Testis (tissue), 3 donors: Measurements from ENCODE around the gene L3MBTL4. TPM values are rescaled to one million over a fixed set of nuclear protein-coding genes. Genes with fewer than 3 reads are reported as not detected.

Source experiments
- DNase-seq: peaks from one replicate; pipeline ENCODE4 v3.0.0-alpha.2; 2019
- H3K27ac ChIP-seq, 2 donors: fragments of 200-600 bp; sonication (generic); one replicate each; pipeline ENCODE4 v1.5.1; 2019
- H3K27me3 ChIP-seq: fragments of 200-600 bp; sonication (generic); one replicate; pipeline ENCODE4 v1.5.1; 2019
- H3K36me3 ChIP-seq: fragments of 200-600 bp; sonication (generic); one replicate; pipeline ENCODE4 v1.5.1; 2017; ENCODE audit warnings: low read depth; ENCODE audit errors: missing control alignments
- H3K4me1 ChIP-seq: fragments of 200-600 bp; sonication (generic); one replicate; pipeline ENCODE4 v1.5.1; 2019
- H3K4me3 ChIP-seq, 2 donors: fragments of 200-600 bp; sonication (generic); one replicate each; pipeline ENCODE4 v1.5.1; 2017 to 2019
- H3K9me3 ChIP-seq: fragments of 200-600 bp; sonication (generic); one replicate; pipeline ENCODE4 v1.5.1; 2017
- POLR2A ChIP-seq: fragments of 450-650 bp; IDR thresholded peaks from one replicate; pipeline ENCODE4 v1.6.1; 2017; ENCODE audit warnings: antibody characterized with exemption, mild to moderate bottlenecking, moderate library complexity
- WGBS, 2 donors: methylation state at CpG; one replicate each; pipeline ENCODE4 v1.1.5; 2018; 5-methylcytosine and 5-hydroxymethylcytosine counted together
- intact Hi-C: fragments of 100-400 bp; cut with DNase I; formaldehyde crosslinking; loops from one replicate; pipeline ENCODE4 v1.15.1; 2023; ENCODE audit warnings: low total_unique reads
- polyA plus RNA-seq: library from polyadenylated mRNA; stranded (reverse); fragments of 350-450 nt; fragmentation: Illumina TruSeq; extraction: RNeasy Lipid Tissue Mini Kit (QIAGEN cat#74804); gene quantifications from one replicate; pipeline ENCODE4 v1.2.3, GENCODE V29; 2014; ENCODE audit warnings: low read depth, low replicate concordance; ENCODE audit not compliant: insufficient read depth
- total RNA-seq, 2 donors: library from RNA; depleted of rRNA; stranded (reverse); fragments of >200 nt; gene quantifications; one replicate each; pipeline ENCODE4 v1.2.3, GENCODE V29; 2016
- TF ChIP-seq, protein P1 (sequence below), 3 experiments: fragments of 450-650 bp in 2 of 3; fragments of 200-600 bp in 1 of 3; sonication (generic) in 1 of 3; IDR thresholded peaks; one replicate each; pipeline ENCODE4 v1.5.1; 2016 to 2019; ENCODE audit warnings: antibody characterized with exemption in 3 of 3, mild to moderate bottlenecking in 2 of 3, moderate library complexity in 1 of 3

L3MBTL4 gene
- total and polyA plus RNA-seq, 3 donors from 2014 or later: 26.6 to 50.9 (median 46.2) TPM

DNA sequence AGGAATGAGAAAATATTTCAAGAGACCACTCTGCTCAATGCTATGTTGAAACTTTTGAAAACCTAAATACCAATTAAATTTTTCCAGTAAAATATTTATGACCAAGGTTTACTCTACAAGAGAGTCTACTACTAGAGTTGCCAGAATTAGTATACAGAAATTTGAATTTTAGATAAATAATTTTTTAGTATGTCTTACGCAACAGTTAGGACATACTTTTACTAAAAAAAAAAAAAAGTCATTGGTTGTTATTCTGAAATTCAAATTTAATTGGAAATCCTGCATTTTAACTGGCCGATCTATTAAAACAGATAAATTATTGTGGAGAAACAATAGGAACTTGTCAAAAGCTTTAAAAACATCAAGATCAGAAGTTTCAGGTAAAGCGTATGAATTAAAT, 470.3 kb downstream of the L3MBTL4 start:
- Histone ChIP-seq H3K36me3 (no peaks in the 10 kb centered on the region), H3K9me3 (no peaks in the 10 kb centered on the region), H3K4me1 (no peaks in the 10 kb centered on the region), H3K4me3 (no peak overlapping the region), H3K27ac (no peak overlapping the region), H3K27me3 (no peaks in the 10 kb centered on the region)
- no peak for DNase-seq
- no peak for TF ChIP-seq POLR2A
- TF ChIP-seq, protein P1, sequence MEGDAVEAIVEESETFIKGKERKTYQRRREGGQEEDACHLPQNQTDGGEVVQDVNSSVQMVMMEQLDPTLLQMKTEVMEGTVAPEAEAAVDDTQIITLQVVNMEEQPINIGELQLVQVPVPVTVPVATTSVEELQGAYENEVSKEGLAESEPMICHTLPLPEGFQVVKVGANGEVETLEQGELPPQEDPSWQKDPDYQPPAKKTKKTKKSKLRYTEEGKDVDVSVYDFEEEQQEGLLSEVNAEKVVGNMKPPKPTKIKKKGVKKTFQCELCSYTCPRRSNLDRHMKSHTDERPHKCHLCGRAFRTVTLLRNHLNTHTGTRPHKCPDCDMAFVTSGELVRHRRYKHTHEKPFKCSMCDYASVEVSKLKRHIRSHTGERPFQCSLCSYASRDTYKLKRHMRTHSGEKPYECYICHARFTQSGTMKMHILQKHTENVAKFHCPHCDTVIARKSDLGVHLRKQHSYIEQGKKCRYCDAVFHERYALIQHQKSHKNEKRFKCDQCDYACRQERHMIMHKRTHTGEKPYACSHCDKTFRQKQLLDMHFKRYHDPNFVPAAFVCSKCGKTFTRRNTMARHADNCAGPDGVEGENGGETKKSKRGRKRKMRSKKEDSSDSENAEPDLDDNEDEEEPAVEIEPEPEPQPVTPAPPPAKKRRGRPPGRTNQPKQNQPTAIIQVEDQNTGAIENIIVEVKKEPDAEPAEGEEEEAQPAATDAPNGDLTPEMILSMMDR (IDR thresholded peaks at IDR 0.05): no peak
- 94 to 96% methylated on average over 3 of the region's 3 CpGs for WGBS, 2 donors
- intact Hi-C loops: no loop called here

DNA sequence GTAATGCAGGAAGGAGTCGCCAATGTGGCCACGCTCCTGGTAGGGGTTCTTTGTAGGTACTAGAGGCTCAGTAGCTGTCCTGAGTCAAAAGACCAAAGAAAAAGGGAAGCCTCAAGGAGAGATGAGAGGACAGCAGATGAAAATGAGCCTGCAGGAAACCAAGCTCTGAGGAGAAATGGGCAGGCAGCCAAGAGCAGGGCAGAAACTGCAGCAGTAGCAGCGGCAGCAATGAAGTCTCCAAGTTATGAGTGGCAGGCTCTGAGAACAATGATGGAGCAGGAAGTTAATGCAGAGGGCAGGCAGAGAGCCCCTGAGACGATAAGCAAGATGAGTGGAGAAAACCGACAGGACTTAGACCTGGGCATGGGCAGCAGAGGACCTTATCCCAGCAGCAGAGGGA, 471.2 kb downstream of the L3MBTL4 start:
- intact Hi-C loops: no loop called here
- no peaks in the 10 kb centered on the region for H3K9me3 ChIP-seq
- no peak overlapping the region for H3K4me3 ChIP-seq
- DNase-seq: no peak
- H3K36me3 ChIP-seq: no peaks in the 10 kb centered on the region
- no peaks in the 10 kb centered on the region for H3K4me1 ChIP-seq
- no peaks in the 10 kb centered on the region for H3K27me3 ChIP-seq
- TF ChIP-seq, protein P1 (IDR thresholded peaks at IDR 0.05): no peak
- no peak for TF ChIP-seq POLR2A
- WGBS, 2 donors: 66 to 69% methylated on average over 5 of the region's 5 CpGs
- H3K27ac ChIP-seq: no peak overlapping the region

DNA sequence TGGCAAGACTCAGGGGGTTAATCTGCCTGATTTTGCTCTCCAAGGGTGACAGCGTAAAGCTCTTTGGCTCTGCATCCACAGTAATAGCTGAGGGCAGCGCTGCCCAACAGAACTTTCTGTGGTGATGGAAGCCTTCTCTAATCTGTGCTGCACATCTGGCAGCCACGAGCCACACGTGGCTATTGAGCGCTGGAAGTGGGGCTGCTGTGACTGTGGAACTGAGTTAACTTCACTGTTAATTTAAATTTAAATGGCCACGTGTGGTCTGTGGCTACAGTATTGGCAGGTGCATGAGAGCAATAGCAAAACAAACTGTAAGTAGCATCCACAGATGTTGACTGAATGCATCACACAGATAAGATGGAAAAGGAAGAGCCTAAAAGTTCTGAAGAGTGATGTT, 472.1 kb downstream of the L3MBTL4 start:
- TF ChIP-seq, protein P1 (IDR thresholded peaks at IDR 0.05): no peak
- no peak for TF ChIP-seq POLR2A
- H3K9me3 ChIP-seq: no peaks in the 10 kb centered on the region
- intact Hi-C loops: no loop called here
- no peak for DNase-seq
- H3K4me3 ChIP-seq: no peak overlapping the region
- no peaks in the 10 kb centered on the region for H3K27me3 ChIP-seq
- H3K27ac ChIP-seq: no peak overlapping the region
- WGBS, 2 donors: 59 to 74% methylated on average over 6 of the region's 6 CpGs
- no peaks in the 10 kb centered on the region for H3K4me1 ChIP-seq
- H3K36me3 ChIP-seq: no peaks in the 10 kb centered on the region

DNA sequence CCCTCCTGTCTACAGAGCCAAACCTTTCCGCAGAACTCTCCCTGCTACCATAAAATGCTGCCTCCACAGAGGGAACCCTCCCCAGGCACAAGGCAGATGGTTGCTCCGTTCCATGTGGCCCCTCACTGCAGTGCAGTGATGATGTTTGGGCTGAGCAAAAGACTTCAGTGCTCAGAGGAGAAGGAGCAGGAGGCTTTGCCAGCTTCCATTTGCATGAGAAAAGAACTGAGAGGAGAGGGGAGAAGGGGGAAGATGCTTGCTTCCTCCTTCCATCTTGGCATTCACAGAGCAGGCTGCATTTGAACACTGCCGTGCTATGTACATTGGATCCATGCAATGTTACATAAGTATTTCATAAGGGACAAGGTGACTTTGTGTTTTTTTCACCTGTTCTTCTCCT, 472.8 kb downstream of the L3MBTL4 start:
- WGBS, 2 donors: 63 to 64% methylated on average over 3 of the region's 3 CpGs
- no peak for TF ChIP-seq POLR2A
- TF ChIP-seq, protein P1 (IDR thresholded peaks at IDR 0.05): no peak
- no peak for DNase-seq

DNA sequence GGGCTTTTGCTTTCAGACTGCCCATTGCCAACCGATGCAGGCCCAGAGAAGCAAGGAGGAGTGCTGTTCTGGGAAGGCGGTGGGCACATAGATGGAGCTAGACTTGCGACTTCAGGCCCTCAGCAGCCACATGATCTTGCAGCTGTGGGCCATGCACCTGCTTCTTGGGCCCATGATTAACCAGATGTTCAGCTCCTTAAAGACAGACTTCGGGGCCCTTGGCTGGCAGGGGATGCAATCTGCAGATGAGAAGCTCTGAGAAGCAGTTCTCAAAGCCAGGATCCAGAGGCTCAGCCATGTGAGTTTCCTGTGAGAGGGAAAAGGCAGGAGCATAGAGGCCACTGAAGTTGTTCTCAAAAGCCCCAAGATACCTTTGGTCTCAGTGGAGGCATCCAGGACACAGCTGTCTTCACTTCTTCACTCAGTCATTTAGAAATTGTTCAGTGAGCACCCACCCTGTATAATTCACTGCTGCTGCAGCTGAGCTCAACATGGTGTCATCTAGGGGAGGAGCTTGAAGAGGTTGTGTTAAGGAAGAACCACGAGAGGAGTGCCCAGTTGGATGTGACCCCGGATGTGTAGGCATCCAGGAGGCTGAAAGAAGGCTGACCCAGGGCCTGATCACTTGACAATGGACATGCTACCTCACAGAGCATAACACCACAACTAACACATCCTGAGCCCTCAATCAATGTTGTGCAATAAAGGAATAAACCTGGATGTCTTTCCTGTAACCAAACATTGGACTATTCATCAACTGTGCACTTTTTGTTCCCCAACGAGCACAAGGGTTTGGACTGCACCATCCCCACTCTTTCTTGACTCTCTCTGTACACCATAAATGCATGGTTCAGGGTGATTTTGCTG, 474.7 kb downstream of the L3MBTL4 start:
- no peak overlapping the region for H3K27ac ChIP-seq
- H3K4me3 ChIP-seq: no peak overlapping the region
- H3K9me3 ChIP-seq: no peaks in the 10 kb centered on the region
- H3K27me3 ChIP-seq: no peaks in the 10 kb centered on the region
- intact Hi-C loops: no loop called here
- WGBS, 2 donors: 86 to 91% methylated on average over 5 to 7 of the region's 7 CpGs
- TF ChIP-seq, protein P1 (IDR thresholded peaks at IDR 0.05): no peak
- no peak for TF ChIP-seq POLR2A
- no peak for DNase-seq
- H3K36me3 ChIP-seq: no peaks in the 10 kb centered on the region
- H3K4me1 ChIP-seq: no peaks in the 10 kb centered on the region

More for the DNA sequence above, 472.8 kb downstream of the L3MBTL4 start:
- intact Hi-C loops: no loop called here
- H3K27ac ChIP-seq: no peak overlapping the region
- H3K4me1 ChIP-seq: no peaks in the 10 kb centered on the region
- no peaks in the 10 kb centered on the region for H3K9me3 ChIP-seq
- H3K27me3 ChIP-seq: no peaks in the 10 kb centered on the region
- no peak overlapping the region for H3K4me3 ChIP-seq
- no peaks in the 10 kb centered on the region for H3K36me3 ChIP-seq
